GM18867 (cell line): Measurements from ENCODE around the gene SLC30A1.

Experiments
- ATAC-seq: cut with Tn5 transposase; IDR thresholded peaks from one replicate; pipeline ENCODE4 v1.9.1; 2021; ENCODE audit warnings: mild to moderate bottlenecking, moderate library complexity; ENCODE audit not compliant: unreplicated experiment

Gene SLC30A1

DNA sequence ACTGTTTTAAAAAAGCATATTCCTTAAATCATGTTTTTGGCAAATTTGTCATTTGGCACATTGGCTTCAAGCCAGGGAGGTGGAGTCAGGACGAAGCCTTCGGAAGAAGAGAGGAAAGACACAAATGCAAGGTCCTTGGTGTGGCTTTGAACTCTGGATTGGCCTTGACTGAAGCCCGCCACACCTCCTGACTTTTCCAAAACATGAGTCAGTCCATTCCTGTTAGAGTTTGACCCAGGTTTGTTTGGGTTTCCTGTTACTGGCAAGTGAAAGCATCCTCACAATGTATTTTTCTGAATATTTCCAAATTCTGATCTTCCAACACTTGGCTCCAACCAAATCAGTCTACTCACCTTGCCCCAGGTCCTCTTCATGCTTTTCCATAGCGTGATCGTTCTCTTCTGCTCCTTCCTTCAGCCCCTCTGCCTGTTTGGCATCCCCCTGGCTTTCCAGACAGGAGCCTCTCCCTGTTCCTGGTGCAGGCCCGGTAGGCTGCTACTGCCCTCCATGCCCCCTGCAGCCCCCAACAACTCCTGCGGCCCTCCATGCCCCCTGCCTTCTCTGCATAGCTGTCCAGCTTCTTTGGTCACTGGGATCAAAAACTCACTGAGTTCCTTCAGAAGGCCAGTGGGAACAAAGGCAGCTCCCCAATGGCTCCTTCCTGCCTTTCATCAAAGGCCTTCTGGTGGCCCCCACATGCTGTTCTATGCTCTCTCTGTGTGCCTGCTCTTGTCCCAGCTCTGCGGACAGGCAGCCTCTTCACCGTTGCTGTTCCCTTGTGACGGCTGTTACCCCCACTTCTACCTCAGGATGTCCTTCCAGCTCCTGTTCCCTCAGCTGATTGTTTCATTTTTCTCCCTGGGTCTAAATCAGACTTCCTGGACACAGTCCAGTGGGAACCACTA lies 30.4 kb upstream of the SLC30A1 start:
- no peak for ATAC-seq

DNA sequence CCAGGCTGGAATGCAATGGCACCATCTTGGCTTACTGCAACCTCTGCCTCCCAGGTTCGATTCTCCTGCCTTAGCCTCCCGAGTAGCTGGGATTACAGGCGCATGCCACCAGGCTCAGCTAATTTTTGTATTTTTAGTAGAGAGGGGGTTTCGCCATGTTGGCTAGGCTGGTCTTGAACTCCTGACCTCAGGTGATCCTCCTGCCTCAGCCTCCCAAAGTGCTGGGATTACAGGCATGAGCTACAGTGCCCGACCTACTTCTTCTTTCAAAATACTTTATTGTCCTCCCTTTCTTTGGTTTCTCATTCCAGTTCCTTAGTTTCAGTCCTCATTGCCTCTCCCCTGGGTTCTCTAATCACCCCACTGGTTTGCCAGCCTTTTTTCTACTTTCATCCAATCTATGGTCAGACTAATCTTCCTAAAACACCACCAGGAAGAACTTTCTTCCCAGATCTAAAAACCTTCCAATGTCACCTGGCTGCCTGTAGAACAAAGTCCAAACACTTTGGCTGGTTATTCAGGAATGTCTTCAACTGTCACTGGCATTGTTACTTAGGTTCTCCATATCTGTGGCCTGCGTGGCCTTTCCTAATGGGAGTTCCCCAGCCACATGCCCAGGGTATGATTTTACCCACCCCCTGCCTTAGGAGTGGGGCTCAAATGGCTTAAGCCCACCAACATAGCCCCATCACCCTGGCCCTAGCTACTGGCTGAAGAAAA lies 29.0 kb upstream of the SLC30A1 start:
- ATAC-seq: no peak

DNA sequence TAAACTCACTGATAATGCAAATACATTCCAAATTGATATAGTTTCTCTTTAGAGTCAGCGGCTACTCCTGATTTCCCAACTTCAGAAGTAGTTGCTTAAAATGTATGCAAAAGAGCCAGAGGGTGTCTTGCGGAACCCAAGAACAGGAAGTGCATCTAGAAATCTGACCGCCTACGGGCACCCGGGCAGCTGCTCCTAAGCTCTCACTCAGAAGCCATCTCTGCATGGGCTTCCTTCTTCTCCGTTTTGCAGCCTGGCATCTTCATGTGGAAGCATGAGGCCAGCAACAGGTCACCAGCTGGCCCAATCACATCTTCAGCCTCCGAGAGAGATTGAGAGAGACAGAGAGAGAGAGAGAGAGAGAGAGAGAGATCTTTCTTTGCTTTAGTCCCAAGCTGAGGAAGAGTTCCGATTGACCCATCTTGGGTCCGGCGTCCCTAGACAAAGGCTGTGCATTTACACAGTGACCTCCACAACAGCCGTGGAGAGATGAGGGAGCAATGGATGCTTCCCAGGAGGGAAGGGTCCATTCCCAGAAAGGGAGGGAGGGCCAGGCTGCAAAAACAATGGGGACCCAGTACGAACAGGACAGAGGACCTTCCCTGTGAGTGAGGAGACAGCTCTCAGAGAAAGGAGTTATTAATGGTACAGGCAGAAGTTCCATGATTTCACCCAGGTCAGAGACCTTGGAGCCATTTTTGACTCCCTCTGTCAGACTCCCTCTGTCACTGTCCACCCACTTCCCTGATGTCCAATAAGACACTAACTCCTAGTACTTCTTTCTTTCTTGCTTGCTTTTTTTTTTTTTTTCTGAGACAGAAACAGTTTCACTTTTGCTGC lies 28.2 kb upstream of the SLC30A1 start:
- peak; percentile 91 for ATAC-seq

DNA sequence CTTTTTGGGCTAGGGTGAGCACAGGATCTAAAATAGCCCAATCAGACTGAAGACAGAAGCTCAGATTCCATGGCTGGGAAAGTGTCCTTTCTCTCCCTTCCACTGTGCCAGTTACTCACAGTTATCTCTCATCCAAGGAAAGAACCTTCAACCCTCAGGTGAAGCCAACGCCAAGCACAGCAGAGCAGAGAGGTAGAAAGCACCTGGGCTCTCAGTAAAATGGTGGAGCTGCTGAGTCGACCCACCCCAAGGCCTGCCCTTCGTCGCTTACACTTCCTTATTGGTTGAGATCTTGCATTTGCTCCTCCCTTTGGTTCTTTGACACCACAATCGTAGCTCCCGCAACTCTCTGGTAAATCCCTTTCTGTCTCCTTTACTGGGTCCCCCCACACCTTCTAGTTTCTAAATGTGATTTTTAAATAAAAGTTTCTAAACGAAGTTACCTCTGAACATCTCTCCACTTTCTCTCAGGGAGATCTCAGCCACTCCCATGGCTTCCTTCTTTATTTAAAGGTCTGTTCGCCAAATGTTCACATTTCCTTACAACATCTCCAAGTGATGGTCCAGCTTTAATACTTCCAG lies 27.5 kb upstream of the SLC30A1 start:
- peak; percentile 95 for ATAC-seq

DNA sequence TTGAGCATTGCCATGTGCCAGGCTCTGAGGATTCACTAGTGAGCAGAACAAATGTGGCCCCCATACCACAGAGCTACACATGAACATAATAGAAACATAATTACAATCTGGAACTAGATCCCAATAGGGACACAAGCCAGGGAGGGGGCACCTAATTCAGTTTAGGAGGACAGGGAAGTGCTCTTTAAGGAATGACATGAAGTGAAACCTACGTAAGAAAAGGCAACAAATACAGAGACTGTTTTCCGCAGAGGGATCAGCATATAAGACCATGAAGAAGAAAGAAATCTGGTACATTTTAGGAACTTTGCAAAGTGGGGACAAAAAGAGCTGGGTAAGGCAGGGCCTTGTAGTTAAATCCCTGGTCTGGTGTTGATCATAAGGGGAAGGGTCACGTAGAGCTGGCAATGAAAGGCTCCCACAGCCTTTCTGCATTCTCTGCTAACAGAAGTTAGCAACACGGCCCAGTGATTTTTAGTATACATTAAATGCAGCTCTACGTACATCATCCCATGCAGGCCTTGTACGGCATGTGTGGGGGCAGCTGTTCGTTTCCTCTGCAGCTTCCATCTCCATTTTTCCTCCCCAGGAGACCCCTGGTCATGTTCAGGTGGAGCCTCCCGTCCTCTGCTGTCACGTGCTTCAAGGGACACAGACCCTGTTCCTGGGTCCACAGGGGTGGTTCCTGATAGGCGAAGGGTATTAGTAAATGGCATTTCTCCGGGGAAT lies 26.8 kb upstream of the SLC30A1 start:
- no peak for ATAC-seq

DNA sequence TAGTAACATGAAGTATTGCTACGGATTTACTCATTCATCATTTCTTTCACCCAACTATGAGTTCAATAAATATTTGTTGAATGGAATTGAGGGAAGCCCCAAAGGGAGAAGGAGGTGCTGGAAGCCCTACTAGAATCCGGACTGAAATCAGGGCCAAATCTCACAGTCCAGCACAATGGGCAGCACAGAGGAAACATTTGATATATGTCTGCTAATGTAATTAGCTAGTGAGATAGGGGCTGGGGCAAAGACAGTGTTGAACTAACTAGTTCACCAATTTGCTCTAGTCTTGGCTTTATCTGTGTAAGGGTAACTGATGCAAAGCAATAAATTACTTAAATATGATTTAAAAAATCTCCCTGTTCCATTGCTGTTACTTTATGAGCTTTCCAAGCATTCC lies 26.1 kb upstream of the SLC30A1 start:
- ATAC-seq: no peak

DNA sequence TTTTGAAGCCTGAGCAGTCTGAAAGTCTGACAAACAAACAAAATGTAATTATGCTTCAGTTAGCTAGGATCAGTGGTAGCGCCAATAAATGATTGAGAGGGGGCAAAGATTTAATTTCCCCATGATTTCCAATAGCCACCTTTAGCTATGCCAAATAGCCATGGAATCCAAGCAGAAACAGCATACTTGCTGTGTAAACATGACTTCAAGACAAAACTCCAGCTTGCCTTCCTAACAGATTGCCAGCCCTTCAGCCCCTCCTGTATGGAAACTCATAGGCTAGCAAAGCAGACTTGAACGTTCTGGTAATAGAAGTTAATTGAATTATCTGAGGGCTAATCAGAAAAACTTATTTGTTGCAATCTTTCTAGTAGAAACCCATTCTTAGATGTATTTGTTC lies 25.6 kb upstream of the SLC30A1 start:
- ATAC-seq: no peak

DNA sequence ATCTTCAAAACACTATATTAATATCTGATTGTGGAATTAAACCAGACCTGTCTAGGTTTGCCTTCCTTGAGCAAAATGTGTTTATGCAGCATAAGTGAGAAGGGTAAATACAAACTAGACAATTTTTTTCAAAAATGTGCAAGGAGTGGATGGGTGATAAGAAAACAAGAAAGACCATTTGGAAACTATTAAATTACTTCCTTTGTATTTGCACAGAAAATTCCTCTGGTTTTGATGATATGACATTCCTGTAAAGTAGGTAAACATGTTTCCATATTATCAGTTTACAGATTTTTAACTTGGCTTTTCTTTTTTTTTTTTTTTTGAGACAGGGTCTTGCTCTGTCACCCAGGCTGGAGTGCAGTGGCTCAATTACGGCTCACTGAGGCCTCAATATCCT lies 24.8 kb upstream of the SLC30A1 start:
- no peak for ATAC-seq

DNA sequence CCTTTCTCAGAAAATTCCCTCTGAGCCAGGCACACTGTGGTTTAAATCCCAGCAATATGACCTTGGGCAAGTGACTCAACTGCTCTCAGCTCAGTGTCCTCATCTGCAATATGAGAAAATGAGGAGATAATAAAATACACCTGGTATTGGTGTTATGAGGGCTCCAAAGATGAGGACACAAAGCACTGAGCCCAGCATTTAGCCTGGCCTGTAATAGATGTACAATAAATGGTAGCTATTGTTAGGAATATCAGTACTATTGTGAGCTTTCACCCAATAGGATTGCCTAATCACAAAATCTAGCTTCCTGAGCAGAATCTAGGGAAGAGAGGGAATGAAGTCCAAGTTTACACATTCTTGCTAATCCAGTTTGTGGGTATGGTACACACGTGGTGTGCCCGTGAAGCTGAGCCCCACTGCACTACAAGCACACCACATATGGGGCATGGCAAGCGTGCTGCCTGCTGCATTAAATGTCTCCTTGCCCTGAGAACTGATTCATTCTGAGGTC lies 24.3 kb upstream of the SLC30A1 start:
- no peak for ATAC-seq

DNA sequence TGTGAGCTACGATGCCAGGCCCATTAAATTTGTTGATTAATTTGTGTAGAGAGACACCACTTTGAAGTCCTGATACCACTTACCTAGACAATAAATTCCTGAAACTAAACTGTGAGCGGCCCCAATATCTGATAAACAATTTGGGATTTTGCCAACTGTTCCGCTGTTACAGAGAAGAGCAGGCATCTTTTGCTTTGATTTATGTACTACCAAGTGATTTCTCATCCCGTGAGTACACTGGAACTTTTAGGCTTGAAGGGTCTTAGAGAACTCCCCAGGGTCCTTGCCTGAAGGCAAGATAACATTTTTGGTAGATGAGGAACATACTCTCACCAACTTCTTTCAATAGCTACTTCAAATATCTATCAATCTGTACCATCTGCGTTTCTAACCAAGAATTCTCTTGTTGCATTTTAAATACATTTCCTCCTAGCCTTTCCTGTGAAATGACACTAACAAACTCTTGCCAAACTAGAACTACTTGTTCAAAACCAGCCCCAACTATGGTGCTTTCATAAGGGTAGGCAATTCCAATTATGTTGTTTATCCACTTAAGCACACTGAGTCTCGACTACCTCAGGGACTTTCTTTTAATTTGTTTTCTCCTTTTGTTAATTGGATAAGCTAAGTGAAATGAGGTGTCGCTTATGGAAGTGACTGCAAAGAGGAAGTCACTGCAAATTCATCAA lies 23.2 kb upstream of the SLC30A1 start:
- ATAC-seq: no peak

DNA sequence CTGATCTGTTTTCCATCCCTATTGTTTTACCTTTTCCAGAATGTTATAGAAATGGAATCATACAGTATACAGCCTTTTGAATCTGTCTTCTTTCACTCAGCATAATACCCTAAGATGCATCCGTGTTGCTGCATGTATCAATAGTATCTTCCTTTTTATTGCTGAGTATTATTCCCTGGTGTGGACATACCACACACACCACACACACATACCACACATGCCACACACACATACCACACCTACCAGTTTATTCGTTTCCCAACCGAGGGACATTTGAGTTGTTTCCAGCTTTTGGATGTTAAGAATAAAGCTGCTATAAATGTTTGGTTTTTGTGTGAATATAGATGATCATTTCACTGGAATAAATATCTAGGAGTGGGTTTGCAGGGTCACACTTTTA lies 22.2 kb upstream of the SLC30A1 start:
- no peak for ATAC-seq

DNA sequence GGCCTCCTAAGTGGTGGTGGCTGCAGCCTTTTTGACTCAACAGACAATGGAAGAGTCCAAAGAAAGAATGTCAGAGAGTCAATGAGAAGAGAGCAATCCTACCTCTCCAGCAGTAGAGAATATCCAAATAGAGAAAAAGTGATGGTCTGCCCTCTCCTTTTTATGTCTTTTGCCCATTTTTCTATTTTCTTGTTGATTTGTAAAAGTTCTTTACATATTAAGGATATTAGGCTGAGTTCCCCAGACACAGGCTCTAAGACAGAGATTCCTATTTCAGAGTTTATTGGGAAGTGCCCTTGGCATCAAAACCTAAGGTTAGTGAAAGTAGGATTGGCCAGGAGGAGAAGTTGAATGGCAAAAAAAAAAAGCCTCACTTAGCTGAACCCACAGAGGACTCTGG lies 20.3 kb upstream of the SLC30A1 start:
- ATAC-seq: no peak

DNA sequence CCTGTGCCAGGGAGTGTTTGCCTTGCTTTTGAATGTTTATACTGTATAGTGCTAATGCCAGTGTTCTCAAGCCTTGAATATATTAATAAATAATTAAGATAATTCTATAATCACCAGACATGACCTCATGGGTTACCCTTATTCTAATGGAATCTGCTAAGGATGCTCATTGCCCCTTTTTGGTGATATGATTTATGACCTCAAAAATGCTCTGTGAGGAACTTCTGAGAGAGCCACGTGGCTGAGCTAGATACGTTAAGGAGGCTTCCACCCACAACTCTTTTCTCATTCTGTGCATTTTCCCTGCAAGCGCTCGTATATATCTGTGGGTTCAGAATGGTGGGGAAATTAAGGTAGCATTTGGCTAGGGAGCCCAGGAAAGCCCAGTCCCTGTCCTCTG lies 19.6 kb upstream of the SLC30A1 start:
- ATAC-seq: no peak

DNA sequence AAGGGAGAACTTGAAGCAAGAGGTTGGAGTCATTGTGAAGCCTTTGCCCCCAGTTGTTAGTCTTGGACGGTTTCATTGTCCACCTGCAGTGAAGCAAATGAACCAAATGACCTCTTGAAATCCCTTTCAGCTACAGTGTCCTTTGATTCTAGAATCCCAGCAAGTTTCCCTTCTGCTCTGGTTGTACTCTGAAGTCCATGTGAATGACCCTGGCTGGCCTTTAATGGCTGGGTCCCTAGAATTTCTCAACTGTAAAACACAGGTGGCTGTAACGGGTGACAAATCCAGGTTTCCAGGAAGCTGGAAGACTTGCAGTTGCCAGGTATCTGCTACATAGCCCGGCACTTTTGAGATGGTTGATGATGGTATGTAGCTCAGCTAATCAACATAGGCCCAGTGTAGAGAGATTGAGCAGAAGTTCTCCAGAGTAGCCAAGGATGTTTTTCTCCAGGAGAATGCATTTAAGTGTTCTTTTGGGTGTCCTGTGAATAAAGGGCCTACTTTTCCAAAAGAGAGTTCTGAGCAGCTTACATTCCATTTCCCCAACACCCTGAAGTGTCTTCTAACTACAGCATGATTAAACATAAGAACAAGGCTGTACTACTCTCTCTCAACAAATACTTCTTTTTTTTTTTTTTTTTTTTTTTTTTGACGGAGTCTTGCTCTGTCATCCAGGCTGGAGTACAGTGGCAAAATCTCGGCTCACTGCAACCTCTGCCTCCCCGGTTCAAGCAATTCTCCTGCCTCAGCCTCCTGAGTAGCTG lies 17.6 kb upstream of the SLC30A1 start:
- ATAC-seq: no peak

DNA sequence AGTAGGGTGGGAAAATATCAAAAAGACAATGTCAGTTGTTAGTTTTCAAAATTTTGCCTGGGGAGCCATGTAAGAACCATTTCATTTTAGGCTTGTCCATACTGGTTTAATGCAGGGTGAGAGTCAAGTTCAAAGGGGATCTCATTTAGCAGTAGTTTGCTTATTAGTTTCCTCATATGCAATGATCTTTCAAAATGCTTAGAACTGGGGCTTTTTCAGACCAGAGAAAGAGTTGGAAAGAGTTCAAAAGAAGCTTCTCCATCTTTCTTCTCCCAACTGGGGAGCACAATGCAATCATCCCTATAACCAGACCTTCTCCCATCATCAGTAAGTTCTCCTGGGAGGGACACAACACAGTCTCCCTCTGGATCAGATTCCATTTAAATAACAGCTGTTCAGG lies 16.5 kb upstream of the SLC30A1 start:
- ATAC-seq: no peak

DNA sequence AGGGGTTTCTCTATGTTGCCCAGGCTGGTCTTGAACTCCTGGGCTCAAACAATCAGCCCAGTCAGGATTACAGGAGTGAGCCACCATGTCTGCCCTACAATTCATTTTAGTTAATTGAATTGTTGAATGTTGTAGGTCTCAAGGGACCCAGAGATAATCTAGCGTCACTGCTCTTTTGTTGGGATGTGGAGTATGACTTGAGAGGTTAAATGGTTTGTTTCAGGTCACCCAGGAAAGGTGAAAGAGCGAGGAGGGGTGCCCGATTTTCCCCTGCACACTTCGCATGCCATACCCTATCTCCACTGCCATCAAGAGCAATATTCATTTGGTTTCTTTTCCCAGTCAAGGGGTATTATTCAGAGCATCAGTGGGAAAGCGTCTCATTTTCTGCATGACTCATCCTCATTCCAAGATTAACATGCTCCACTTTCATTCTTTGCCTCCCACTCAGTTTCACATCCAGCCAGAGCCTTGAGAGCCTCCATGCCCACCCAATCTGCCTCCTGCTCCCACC lies 13.1 kb upstream of the SLC30A1 start:
- no peak for ATAC-seq

DNA sequence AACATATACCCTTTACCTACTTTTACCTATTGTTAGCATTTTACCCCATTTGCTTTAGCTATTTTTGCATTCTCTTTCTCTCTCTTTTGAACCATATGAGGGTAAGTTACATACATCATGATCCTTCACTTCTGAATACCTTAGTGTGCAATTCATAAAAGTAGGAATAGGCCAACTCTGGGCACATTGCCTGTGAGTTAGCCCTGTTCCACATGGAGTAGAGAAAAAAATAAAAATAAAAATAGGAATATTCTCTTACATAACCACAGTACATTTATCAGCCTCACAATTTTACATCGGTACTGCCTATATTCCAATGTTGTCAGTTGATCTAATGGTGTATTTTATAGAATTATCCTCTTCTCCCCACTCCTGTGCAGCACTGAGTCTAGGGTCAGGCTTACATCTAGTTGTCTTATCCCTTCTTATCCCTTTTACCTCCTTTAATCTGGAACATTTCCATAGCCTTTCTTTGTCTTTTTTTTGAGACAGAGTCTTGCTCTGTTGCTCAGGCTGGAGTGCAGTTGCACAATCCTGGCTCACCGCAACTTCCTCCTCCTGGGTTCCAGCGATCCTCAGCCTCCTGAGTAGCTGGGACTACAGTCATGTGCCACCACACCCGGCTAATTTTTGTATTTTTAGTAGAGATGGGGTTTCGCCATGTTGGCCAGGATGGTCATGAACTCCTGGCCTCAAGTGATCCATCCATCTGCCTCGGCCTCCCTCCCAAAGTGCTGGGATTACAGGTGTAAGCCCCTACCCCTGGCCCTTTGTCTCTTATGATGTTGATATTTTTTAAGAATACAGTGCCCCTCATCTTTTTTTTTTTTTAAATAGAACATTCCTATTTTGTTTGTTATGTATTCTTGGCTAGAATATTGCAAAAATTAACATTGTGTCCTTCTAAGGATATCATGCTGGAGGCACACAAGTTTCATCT lies 11.1 kb upstream of the SLC30A1 start:
- ATAC-seq: no peak

DNA sequence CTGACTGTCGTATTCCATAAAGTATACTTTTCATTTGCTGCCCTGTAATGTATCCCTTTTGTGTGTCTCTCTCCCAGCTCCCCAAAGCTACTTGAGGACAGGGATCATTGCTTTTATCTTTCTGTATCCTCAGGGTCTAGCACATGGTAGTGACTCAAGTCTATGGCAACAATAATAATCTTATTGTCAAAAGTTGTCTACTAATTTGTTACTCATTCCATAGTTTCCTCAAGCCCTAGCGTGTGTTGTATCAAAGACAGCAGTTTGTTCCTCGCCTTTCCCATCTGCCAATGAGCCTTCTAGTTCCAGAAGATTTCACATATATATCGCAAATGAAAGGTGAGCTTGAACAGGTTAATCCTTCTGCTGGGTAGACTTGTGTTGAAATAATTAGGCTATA lies 9.8 kb upstream of the SLC30A1 start:
- ATAC-seq: no peak
